ENCODE measurements around the gene DNER.

DNA sequence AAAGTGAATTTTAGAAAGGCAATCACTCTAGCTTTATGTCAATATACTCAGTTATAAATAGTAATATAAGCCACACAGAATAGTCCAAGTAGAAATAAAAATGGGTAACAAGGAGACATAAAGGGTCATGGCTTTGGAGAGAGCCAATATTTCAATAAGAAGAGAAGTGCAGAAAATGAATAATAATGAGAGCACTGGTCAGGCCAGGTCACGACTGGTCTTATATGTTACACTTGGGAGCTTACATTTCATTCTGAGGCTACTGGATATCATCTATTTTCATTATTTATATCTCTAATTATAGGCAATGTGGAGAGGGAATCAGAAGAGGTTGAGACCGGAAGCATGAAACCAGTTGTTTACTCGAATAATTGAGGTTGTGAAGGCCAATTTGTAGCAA lies 262.5 kb downstream of the DNER start:
- TF ChIP-seq JUND (IDR thresholded peaks at IDR 0.05) (no peak), ZBTB33 (IDR thresholded peaks at IDR 0.05) (no peak), RAD21 (IDR thresholded peaks at IDR 0.05) (no peak), EGR1 (IDR thresholded peaks at IDR 0.05; ENCODE audit: low read depth in 2 of 2) (no peak), NR2F2 (IDR thresholded peaks at IDR 0.05) (no peak), TAF1 (conservative IDR thresholded peaks at IDR 0.05) (no peak), FOXA1 (IDR thresholded peaks at IDR 0.05) (no peak), YY1 (IDR thresholded peaks at IDR 0.05) (no peak), GABPA (IDR thresholded peaks at IDR 0.05 in 1 of 2, conservative IDR thresholded peaks at IDR 0.05 in 1 of 2) (no peak)
- TF ChIP-seq, protein P1, sequence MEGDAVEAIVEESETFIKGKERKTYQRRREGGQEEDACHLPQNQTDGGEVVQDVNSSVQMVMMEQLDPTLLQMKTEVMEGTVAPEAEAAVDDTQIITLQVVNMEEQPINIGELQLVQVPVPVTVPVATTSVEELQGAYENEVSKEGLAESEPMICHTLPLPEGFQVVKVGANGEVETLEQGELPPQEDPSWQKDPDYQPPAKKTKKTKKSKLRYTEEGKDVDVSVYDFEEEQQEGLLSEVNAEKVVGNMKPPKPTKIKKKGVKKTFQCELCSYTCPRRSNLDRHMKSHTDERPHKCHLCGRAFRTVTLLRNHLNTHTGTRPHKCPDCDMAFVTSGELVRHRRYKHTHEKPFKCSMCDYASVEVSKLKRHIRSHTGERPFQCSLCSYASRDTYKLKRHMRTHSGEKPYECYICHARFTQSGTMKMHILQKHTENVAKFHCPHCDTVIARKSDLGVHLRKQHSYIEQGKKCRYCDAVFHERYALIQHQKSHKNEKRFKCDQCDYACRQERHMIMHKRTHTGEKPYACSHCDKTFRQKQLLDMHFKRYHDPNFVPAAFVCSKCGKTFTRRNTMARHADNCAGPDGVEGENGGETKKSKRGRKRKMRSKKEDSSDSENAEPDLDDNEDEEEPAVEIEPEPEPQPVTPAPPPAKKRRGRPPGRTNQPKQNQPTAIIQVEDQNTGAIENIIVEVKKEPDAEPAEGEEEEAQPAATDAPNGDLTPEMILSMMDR (IDR thresholded peaks at IDR 0.05; ENCODE audit: low read depth, low read length, missing input control), result no peak
- TF ChIP-seq, protein P2, sequence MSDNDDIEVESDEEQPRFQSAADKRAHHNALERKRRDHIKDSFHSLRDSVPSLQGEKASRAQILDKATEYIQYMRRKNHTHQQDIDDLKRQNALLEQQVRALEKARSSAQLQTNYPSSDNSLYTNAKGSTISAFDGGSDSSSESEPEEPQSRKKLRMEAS (IDR thresholded peaks at IDR 0.05), result no peak
